ENCODE data around the gene PTGIS. TPM values are rescaled to one million over a fixed set of nuclear protein-coding genes. Genes with fewer than 3 reads are reported as not detected.

PTGIS gene
- total RNA-seq, 1 donor from 2014 or later = 12.2 TPM

- Mint-ChIP-seq H3K36me3 (ENCODE audit: low read depth, unreplicated experiment) (no peaks in the 10 kb centered on the region), H3K9me3 (ENCODE audit: unreplicated experiment) (no peaks in the 10 kb centered on the region), H3K27ac (ENCODE audit: unreplicated experiment) (no peak overlapping the region), H3K4me1 (ENCODE audit: unreplicated experiment) (no peaks in the 10 kb centered on the region), H3K27me3 (ENCODE audit: unreplicated experiment) (peaks cover 13% of the 10 kb centered on the region), H3K4me3 (ENCODE audit: unreplicated experiment) (no peak overlapping the region)
- DNase-seq (ENCODE audit: low spot score) = peak; percentile 75
- TF ChIP-seq CTCF (IDR thresholded peaks at IDR 0.05; ENCODE audit: unreplicated experiment) = peak; percentile 96
Observed at GRCh38 chr20:49608752-49609670, 41.1 kb upstream of the PTGIS start.

- Mint-ChIP-seq H3K27me3 (ENCODE audit: unreplicated experiment) (peaks cover 6% of the 10 kb centered on the region), H3K36me3 (ENCODE audit: low read depth, unreplicated experiment) (no peaks in the 10 kb centered on the region), H3K9me3 (ENCODE audit: unreplicated experiment) (no peaks in the 10 kb centered on the region)
Observed at GRCh38 chr20:49607568-49607967, 39.6 kb upstream of the PTGIS start.

DNA sequence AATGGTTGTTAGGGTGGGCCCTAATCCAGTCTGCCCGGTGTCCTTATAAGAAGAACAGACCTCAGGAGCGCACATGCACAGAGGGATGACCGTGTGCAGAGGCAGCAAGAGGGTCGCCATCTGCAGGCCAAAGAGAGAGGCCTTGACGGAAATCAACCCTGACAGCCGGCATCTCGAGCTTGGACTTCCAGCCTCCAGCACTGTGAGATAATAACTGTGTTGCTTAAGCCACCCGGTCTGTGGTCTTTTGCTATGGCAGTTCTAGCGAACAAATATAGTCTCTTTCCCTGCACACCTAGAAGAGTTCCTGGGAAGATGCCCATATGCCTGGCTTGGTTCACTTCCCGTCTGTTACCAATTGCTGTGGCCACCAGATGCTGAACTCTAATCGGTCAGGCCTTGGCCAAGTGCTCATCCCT lies 35.3 kb upstream of the PTGIS start:
- peak; percentile 44 for DNase-seq (ENCODE audit: low spot score)
- Mint-ChIP-seq H3K4me1 (ENCODE audit: unreplicated experiment) (no peaks in the 10 kb centered on the region), H3K9me3 (ENCODE audit: unreplicated experiment) (no peaks in the 10 kb centered on the region), H3K36me3 (ENCODE audit: low read depth, unreplicated experiment) (no peaks in the 10 kb centered on the region), H3K4me3 (ENCODE audit: unreplicated experiment) (no peak overlapping the region), H3K27ac (ENCODE audit: unreplicated experiment) (no peak overlapping the region), H3K27me3 (ENCODE audit: unreplicated experiment) (peaks cover 3% of the 10 kb centered on the region)
- TF ChIP-seq CTCF (IDR thresholded peaks at IDR 0.05; ENCODE audit: unreplicated experiment) = peak; percentile 11

More at GRCh38 chr20:49607568-49607967, 39.6 kb upstream of the PTGIS start:
- no peaks in the 10 kb centered on the region for H3K4me1 Mint-ChIP-seq (ENCODE audit: unreplicated experiment)
- no peak for DNase-seq (ENCODE audit: low spot score)
- no peak overlapping the region for H3K4me3 Mint-ChIP-seq (ENCODE audit: unreplicated experiment)
- H3K27ac Mint-ChIP-seq (ENCODE audit: unreplicated experiment) = no peak overlapping the region
- no peak for TF ChIP-seq CTCF (IDR thresholded peaks at IDR 0.05; ENCODE audit: unreplicated experiment)

DNA sequence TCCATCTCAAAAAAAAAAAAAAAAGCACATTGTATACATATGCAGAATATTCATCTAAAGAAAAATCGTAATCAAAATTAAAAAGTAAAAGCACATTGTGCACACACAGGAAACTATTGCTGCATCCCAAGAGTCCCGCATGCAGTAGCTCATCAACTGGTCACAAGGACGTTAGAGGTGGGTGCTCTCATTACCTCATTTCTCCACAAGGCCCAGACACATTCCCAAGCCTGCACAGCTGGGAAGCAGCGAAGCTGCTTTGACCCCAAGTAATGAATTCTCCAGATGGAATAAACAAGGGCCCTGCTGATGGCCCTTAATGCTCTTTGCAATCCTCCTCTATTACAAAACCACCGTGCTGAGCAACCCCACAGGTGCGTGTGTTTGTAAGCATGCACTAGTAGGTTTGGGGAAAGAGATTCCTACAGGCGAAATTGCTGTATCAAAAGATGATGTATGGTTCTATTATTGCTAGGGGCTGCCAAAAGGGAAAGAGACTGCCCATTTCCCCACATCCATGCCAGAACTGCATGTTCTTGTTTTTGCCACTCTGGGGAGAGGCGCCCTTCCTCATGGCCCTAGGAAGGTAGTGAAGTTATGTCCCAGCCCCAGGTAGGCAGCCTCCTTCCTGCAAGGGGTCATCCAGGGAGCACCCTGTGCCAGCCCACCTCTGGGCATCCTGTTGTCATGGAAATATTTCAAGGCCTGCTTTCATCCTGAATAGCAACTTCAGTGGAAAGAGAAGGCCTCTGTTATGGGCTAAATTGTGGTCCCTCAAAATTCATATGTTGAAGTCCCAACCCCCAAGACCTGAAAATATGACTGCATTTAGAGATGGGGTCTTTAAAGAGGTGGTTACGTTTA lies 34.6 kb upstream of the PTGIS start:
- no peak for TF ChIP-seq CTCF (IDR thresholded peaks at IDR 0.05; ENCODE audit: unreplicated experiment)
- Mint-ChIP-seq H3K36me3 (ENCODE audit: low read depth, unreplicated experiment) (no peaks in the 10 kb centered on the region), H3K9me3 (ENCODE audit: unreplicated experiment) (no peaks in the 10 kb centered on the region), H3K27me3 (ENCODE audit: unreplicated experiment) (peaks cover 3% of the 10 kb centered on the region), H3K4me1 (ENCODE audit: unreplicated experiment) (no peaks in the 10 kb centered on the region), H3K4me3 (ENCODE audit: unreplicated experiment) (no peak overlapping the region), H3K27ac (ENCODE audit: unreplicated experiment) (no peak overlapping the region)
- no peak for DNase-seq (ENCODE audit: low spot score)
